Left lung (tissue), 10 donors: ENCODE data around the gene MED15. TPM values are rescaled to one million over a fixed set of nuclear protein-coding genes. Genes with fewer than 3 reads are reported as not detected.

Source experiments
- ATAC-seq: fragments of 200-7000 bp; cut with Tn5 transposase; one replicate; pipeline ENCODE4 v1.9.1; 2020; ENCODE audit warnings: moderate library complexity
- DNase-seq, 4 donors: peaks; one replicate each; pipeline ENCODE4 v3.0.0-alpha.2; 2013 to 2020
- H3K27ac ChIP-seq, 2 donors: fragments of 200-600 bp; sonication (generic) in 1 of 2; one replicate each; pipeline versions ENCODE4 v1.5.0 to v1.8.0; 2020 to 2021
- H3K27me3 ChIP-seq, 2 donors: fragments of 200-600 bp; sonication (generic) in 1 of 2; one replicate each; pipeline versions ENCODE4 v1.5.0 to v1.8.0; 2020 to 2021
- H3K36me3 ChIP-seq, 2 donors: fragments of 200-600 bp; sonication (generic) in 1 of 2; one replicate each; pipeline versions ENCODE4 v1.5.0 to v1.8.0; 2020 to 2021
- H3K4me1 ChIP-seq, 2 donors: fragments of 200-600 bp; one replicate each; pipeline ENCODE4 v1.8.0; 2021
- H3K4me3 ChIP-seq, 2 donors: fragments of 200-600 bp; sonication (generic) in 1 of 2; one replicate each; pipeline versions ENCODE4 v1.5.0 to v1.8.0; 2020 to 2021; ENCODE audit warnings: mild to moderate bottlenecking in 1 of 2
- H3K9me3 ChIP-seq, 2 donors: fragments of 200-600 bp; sonication (generic) in 1 of 2; one replicate each; pipeline versions ENCODE4 v1.5.0 to v1.8.0; 2020 to 2021
- intact Hi-C, 2 donors: fragments of 100-400 bp; cut with DNase I; formaldehyde crosslinking; loops; one replicate each; pipeline versions ENCODE4 v1.11.2 to v1.14.2; 2022
- polyA plus RNA-seq, 6 donors: library from polyadenylated mRNA; unstranded; fragments of 120-200 nt; gene quantifications; one replicate each; pipeline ENCODE4 v1.2.1, GENCODE V29; 2013; ENCODE audit not compliant: insufficient read length in 6 of 6
- total RNA-seq, 2 donors: library from RNA; stranded (reverse); fragmentation: NEBNext Ultra II Directional; extraction: Animal tissue kit (Norgen Biotek cat#: 25700); gene quantifications; one replicate each; pipeline ENCODE4 v1.2.1, GENCODE V29; 2021
- TF ChIP-seq, protein P1 (sequence below), 2 donors: fragments of 200-600 bp; sonication (generic) in 1 of 2; IDR thresholded peaks; one replicate each; pipeline versions ENCODE4 v1.5.0 to v1.8.0; 2021; ENCODE audit warnings: antibody characterized with exemption in 2 of 2
- donor health status: DM: no; HTN: yes; CAD: no.
- donor health status: DM: no; HTN: no; CAD: no.

The MED15 gene
- total and polyA plus RNA-seq, 8 donors = 47.2 to 121 (median 56.3) TPM

DNA sequence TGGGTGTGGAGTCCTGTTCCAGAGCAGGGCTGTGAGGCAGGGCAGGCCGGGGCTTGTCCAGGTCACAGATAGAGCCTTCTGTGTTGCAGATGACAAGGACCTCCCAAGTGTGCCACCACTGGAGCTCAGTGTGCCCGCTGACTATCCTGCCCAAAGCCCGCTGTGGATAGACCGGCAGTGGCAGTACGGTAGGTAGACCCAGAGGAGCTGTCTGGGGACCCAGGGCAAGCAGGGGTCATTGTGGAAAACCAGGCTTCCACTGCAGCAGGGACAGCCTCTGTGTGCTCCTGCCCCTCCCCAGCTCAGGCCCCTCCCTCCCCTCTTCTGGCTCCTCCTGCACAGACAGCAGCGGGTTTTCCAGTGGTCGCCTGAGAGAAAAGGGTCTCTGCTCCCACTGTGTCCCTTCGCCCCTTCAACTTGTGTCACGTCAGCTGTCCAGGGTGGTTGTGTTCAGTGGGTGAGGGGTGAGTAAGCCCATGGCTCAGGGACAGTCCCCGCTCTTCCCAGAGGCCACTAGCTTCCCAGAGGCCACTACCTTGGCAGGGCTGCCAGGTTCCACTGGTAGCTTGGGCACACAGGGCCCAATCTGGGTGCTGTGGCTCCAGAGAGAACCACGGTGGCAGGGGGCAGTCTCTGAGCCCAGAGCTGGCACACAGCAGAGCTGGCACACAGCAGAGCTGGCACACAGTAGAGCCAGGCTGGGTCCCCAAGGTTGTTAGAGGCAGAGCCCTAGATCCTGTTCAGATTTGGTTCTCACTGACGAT is 78.4 kb downstream of the MED15 start:
- Histone ChIP-seq H3K9me3 (no peaks in the 10 kb centered on the region), H3K4me3 (no peak overlapping the region), H3K4me1 (no peaks in the 10 kb centered on the region), H3K27me3 (no peaks in the 10 kb centered on the region), H3K27ac (no peak overlapping the region), H3K36me3 (peaks cover 0 to 73% of the 10 kb centered on the region in 2 donors)
- TF ChIP-seq, protein P1, sequence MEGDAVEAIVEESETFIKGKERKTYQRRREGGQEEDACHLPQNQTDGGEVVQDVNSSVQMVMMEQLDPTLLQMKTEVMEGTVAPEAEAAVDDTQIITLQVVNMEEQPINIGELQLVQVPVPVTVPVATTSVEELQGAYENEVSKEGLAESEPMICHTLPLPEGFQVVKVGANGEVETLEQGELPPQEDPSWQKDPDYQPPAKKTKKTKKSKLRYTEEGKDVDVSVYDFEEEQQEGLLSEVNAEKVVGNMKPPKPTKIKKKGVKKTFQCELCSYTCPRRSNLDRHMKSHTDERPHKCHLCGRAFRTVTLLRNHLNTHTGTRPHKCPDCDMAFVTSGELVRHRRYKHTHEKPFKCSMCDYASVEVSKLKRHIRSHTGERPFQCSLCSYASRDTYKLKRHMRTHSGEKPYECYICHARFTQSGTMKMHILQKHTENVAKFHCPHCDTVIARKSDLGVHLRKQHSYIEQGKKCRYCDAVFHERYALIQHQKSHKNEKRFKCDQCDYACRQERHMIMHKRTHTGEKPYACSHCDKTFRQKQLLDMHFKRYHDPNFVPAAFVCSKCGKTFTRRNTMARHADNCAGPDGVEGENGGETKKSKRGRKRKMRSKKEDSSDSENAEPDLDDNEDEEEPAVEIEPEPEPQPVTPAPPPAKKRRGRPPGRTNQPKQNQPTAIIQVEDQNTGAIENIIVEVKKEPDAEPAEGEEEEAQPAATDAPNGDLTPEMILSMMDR (IDR thresholded peaks at IDR 0.05) = no peak
- intact Hi-C loops = no loop called here
- ATAC-seq = no peak
- no peak for DNase-seq

DNA sequence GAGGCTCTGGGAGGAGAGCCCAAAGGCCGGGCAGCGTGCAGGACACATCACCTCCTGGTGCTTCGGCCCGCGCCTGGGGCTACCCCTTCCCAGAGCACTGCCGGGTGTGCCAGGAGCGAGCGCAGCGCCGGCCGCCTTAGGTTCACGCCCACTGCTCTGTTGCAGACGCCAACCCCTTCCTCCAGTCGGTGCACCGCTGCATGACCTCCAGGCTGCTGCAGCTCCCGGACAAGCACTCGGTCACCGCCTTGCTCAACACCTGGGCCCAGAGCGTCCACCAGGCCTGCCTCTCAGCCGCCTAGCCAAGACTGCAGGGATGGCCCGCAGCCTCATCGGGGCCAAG is 79.0 kb downstream of the MED15 start:
- TF ChIP-seq, protein P1 (IDR thresholded peaks at IDR 0.05) = no peak
- H3K27me3 ChIP-seq = no peaks in the 10 kb centered on the region
- DNase-seq (peak in 1 of 4 donors; percentile 76), ATAC-seq (no peak)
- intact Hi-C loops = no loop called here
- H3K36me3 ChIP-seq = peaks cover 0 to 67% of the 10 kb centered on the region in 2 donors
- H3K4me3 ChIP-seq = no peak overlapping the region
- H3K4me1 ChIP-seq = no peaks in the 10 kb centered on the region
- H3K9me3 ChIP-seq = no peaks in the 10 kb centered on the region
- H3K27ac ChIP-seq = no peak overlapping the region

DNA sequence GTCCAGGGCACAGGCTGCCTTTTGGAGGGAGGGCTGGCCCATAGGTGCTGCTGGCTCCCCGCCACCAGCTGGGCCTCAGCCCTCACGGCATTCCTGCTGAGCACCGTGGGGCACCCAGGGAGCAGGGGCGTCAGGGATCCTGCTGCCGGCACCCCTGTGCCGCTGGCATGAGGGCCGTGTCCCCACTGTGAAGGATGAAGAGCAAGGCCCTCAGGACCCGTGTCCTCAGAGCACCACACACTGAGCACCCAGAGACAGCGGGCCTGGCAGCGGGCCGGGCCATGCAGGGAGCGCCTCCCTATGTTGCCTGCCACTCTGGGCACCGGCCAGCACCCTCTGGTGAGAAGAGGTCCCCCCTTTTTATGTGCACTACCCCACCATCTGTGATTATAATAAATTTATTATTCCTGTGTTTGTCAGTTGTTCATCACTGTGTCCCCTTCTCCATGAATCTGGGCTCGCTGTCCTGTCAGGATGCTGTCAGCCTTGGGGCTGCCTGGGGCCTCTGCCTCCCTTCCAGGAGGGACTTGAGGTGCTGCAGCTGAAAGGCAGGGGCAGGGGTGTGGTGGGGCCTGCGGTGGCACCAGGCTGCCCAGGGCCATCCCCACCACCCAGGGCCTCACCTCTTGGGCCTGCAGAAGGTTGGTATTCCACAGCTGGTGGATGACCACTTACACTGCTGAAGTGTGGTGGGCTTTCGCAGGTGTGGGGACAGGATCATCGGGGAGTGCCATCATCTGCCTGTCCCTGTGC is 80.0 kb downstream of the MED15 start:
- intact Hi-C loops = no loop called here
- no peaks in the 10 kb centered on the region for H3K9me3 ChIP-seq
- DNase-seq = peak in 1 of 4 donors; percentile 76
- TF ChIP-seq, protein P1 (IDR thresholded peaks at IDR 0.05) = no peak
- ATAC-seq = no peak
- peaks cover 0 to 57% of the 10 kb centered on the region in 2 donors for H3K36me3 ChIP-seq
- no peak overlapping the region for H3K4me3 ChIP-seq
- no peak overlapping the region for H3K27ac ChIP-seq
- H3K27me3 ChIP-seq = no peaks in the 10 kb centered on the region
- no peaks in the 10 kb centered on the region for H3K4me1 ChIP-seq

DNA sequence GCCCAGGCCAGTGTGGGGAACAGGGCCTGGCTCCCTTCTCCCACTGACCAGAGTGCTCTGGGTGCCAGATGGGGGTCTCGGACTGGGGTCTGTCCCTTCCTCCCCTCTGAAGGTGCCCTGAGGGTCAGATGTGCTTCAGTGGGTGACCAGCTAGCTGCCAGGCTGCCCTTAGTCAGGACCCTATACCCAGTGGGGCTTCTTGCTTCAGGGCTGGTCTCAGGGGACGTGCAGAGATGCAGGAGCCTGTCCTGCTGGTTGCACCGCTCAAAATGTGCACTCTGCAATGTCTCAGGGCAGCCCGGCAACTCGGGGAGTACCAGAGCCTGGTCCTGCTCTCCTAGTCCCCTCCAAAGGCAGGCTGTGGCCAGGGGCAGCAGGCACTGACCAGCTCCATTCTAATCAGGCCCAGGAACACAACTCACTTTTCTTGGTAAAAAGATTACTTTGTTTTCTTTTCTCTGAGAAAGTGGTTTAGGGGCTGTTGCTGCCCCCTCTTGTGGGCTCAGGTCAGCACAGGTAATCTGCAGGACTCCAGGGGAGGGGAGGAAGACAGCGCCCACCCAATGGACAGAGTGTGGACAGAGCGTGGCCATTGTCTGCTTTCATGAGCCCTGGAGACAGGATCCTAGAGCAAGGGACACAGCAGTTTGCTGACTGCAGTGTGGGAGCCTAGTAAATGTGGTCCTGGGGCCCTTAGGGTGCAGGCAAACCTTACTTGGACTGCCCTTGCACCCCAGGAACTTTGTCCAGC is 80.9 kb downstream of the MED15 start:
- Histone ChIP-seq H3K27ac (no peak overlapping the region), H3K4me3 (no peak overlapping the region), H3K36me3 (peaks cover 0 to 49% of the 10 kb centered on the region in 2 donors), H3K9me3 (no peaks in the 10 kb centered on the region), H3K27me3 (no peaks in the 10 kb centered on the region), H3K4me1 (no peaks in the 10 kb centered on the region)
- TF ChIP-seq, protein P1 (IDR thresholded peaks at IDR 0.05) = no peak
- ATAC-seq (no peak), DNase-seq (no peak)
- intact Hi-C loops = no loop called here
